ENCODE results near the gene DLG2.
"Not testable (repeated sequence)": the region's sequence is repeated elsewhere in the genome, so short reads cannot be mapped to it uniquely, and the experiment has no call there.

The DLG2 gene

DNA sequence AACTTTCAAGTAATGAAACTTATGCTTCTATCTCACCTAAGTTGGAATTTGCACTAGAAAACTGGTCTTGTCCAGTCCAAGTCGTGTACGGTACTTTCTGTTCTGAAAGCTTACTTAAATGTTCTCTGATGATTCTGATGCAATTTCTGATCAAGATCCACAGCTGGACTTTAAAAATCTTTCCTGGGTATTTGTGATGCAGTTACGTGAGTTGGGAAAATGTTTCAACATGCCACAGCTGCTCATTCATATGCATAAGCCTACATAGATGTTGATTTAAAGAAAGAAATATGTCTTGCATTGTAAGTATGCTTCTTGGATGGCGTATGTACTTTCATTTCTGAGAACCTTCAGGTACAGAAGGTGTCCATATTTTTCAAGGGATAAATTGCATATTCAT, 1847.3 kb downstream of the DLG2 start:
- DNase-seq (ENCODE audit: low spot score) = no peak

DNA sequence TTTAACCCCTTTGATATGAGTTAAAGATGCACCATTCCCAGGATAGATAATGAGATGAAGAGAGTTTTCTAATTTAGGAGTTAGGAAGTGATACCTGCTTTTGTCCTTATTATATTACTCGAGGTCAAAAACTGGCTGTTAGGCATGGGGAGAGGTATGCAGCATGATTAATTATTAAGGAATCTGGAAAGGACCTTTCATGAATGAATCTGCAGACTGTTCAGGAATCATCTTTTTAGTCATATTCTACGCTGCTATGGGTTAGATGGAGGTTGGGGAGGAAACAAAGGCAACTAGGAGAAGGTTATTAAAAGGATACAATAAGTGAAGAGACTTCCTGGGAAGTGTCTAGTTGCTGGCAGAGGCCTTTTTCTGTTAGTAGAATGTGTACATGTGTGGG, 1848.5 kb downstream of the DLG2 start:
- no peak for DNase-seq (ENCODE audit: low spot score)

DNA sequence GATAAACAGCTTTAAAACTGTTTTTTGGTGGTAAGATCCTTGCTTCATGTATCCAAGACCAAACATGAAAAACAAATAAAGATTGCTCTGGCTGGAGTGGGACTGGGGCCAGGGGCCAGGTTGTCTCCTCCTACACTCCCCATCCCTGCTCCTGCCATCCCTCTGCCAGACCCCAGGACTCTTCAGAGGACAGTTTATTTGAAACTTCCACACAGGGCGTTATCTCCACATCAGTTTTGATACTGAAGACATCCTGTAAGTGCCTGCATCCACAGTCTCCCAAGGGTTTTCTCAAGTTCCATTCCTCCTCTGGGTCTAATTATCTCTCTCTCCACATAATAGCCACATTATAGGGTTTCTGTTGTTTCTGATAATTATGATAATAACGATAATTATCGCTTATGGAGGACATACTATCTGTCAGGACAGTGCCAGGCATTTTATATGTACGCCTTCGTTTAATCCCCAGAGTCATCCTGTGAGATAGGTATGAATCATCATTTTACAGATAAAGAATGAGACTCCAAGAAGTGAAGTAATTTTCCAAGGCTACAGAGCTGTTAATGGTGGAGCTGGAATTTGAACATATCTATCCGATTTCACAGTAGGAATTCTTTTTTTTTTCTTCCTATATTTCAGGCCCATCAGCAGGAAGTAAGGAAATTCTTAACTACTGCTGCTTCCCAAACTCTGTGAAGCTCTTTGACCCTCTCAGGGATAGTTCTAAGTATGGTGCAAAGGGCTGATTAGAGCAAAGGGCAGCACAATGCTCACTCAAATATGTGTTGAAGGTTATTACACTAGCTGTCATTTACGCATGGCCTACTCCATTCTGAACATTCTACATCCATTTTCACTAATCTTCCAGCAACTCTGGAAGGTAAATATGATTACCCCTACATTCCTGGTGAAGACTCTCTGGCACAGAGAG, 1852.9 kb downstream of the DLG2 start:
- DNase-seq (ENCODE audit: low spot score) = no peak

DNA sequence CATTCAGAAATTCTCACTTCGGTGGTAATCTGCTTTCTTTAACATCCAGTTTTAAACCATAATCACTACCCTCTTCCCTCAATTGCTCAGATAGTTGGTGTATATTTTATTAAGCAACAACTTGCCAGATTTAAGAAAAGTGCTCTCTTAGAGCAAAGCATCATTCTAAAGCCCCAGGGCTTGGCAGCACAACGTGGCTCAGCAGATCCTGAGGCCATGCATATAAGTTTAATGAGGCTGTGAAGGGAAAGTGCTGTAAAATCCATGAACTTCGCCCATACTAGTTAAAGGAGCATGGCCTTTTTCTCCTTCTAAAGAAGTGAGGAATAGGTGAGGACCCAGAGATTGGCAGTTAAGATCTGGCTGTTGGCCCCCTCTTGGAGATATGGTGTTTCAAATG, 1858.7 kb downstream of the DLG2 start:
- no peak for DNase-seq (ENCODE audit: low spot score)

DNA sequence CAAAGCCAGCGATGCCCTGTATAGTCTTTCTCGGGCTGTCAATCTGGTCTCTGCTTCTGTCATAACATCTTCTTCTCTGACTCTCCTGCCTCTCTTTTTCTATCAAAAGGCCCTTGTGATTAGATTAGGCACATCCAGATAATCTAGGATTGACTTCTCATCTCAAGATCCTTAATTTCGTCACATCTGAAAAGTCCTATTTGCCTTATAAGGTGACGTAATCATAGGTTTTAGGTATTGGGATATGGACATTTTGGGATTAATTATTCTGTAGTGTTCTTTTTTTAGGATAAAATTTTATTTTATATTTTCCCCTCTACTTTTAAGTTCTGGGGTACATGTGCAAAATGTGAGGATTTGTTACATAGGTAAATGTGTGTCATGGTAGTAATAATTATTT, 1860.2 kb downstream of the DLG2 start:
- DNase-seq (ENCODE audit: low spot score) = no peak

DNA sequence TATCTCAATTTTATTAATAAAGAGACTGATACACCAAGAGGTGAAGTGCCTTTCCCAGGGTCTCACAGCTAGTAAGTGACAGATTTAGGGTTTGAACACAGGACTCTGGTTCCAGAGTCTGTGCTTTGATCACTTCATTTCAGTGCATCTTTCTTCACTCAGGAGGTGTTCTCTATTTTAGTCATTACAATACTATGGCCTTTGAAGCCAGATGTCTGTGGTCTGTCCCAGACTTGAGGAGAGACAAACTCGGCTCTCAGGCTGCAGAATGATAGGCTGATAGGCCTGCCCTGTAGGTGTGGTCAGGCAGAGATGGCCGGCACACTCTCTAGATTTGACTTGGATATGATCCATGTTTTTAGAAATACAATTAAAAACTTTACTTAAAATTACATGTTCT, 1862.5 kb downstream of the DLG2 start:
- DNase-seq (ENCODE audit: low spot score) = no peak

DNA sequence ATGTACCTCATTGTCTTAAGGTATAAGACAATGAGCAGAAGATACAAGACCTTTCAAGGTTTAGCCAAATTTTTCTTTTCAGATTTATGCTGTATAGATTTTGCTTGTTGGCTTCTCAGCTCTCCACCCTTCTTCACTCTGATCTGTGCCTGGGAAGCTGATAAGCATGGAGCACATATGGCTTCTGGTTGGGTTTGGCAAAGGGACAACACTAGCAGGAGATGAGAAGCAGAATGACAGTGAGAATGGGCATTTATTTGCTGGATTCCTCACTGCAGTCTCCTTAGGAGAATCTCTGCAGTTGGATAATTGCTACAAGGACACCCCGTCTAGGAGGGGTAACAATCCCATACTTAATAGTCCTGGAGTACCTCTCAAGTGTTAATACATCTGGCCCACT, 1866.2 kb downstream of the DLG2 start:
- DNase-seq (ENCODE audit: low spot score) = no peak

DNA sequence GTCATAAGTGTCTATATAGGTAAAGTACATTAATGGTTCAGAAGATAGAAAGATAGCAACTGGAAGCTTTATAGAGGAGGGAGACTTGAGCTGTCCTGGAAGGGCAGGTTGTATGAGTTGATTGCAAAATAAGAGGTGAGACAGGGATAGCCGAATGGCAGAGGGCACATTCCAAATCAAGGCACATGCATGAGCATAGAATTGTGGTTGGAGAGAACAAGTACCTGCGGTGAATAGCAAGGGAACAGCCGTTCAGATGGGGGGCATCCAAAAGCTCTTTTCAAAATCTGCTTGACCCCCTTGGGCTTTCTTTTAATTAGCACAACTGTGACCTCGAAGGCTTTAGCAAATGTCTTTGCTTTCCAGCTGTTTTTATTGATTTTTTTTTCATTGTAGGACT, 1868.0 kb downstream of the DLG2 start:
- no peak for DNase-seq (ENCODE audit: low spot score)

DNA sequence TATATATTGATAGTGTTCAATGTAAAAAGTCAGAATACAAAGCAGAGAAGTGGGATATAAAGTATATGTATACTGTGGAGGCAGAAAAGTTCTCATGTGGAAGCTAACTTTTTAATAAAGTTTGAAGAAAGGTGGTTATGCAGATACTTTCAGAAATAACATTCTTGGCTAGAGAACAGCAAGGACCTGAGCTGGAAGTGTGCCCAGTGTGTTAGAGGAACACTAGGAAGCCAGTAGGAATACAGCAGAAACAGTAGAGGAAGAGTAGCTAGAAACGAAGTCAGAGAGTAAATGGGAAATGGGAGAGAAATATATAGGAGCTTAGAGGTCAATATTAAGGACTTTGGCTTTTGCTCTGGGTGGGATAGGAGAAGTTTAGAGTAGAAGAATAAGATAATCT, 1876.1 kb downstream of the DLG2 start:
- DNase-seq (ENCODE audit: low spot score) = no peak

DNA sequence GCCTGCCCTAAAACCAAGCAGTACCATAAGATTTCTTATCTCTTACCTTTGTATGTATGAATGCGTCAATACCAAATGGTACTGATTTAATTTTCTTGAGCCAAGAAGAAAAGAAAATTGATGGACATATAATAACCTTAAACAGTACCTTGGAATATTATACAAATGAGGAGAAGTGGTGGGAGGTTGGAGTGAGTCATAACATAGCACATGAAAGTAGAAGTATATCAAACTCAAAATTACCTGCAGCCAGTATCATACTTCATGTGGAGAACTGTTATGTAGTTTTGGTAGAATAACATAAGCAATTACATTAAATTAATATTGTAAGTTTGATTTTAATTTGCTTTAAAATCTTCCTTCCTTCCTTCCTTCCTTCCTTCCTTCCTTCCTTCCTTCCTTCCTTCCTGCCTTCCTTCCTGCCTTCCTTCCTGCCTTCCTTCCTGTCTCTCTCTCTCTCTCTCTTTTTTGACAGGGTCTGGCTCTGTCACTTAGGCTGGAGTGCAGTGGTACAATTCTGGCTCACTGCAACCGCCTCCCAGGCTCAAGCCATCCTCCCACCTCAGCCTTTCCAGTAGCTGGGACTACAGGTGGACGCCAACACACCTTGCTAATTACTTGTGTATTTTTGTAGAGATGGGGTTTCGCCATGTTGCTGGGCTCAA, 1880.1 kb downstream of the DLG2 start:
- DNase-seq (ENCODE audit: low spot score) = no peak

DNA sequence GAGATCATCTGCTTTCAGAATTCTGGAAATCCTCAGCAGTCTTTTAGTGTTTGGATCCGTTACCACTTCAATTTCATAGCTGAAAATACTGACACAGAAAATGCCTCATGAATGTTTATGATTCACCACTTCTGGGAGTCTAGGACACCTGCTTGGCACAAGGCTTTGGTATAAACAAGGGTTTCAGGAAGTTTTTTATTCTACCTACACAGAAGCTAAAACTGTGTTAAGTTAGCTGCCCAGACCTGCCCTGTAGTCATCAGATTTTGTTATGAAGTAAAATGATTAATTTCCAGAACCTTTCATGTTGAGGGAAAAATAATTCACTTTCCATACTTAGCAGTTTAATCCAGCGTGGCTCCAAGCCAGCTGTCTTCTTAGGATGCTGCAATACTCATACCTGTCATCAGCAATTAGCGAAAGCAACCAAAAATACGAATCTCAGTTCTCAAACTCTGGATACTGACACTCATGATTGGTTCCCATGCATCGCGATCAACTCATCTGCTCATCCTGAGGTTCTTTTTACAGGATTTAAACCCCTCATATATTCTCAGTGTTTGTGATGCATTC, 1882.4 kb downstream of the DLG2 start:
- DNase-seq (ENCODE audit: low spot score) = no peak

DNA sequence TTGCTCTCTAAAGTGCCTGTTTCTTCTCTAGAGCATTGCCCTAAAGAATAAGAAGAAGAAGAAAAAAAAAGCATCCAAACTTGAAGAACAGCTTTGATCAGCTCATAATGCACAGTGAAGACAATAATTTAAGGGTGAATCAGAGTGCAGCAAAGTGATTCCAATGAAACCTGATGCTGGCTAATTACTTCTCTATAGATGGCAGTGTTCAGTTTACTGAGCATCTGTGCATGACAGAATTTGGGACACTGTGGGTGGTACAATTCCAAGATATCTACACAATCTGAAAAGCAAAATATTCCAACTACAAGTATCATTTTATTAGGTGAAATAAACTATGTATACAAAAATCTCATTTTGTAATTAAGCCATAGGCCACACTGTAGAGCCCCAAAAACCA, 1890.5 kb downstream of the DLG2 start:
- DNase-seq (ENCODE audit: low spot score) = no peak

DNA sequence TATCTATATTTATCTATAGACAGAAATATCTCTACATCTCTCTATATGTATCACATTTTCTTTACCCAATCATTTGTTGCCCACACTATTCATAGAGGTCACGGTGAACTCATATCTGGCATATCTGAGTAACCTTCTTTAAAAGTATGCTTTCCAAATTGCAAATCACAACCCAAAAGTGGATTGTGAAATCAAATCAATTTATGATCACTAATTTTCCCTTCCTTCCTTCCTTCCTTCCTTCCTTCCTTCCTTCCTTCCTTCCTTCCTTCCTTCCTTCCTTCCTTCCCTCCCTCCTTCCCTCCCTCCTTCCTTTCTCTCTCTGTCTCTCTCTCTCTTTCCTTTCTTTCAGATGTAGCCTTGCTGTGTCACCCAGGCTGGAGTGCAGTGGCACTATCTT, 1893.0 kb downstream of the DLG2 start:
- DNase-seq (ENCODE audit: low spot score) = no peak

DNA sequence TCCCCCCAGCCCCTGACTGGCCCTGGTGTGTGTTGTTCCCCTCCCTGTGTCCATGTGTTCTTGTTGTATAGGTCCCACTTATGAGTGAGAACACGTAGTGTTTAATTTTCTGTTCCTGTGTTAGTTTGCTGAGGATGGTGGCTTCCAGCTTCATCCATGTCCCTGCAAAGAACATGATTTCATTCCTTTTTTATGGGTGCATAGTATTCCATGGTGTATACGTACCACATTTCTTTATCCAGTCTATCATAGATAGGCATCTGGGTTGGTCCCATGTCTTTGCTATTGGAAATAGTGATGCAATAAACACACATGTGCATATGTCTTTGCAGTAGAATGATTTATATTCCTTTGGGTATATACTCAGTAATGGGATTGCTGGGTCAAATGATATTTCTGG, 1895.9 kb downstream of the DLG2 start:
- DNase-seq (ENCODE audit: low spot score) = not testable (repeated sequence)

DNA sequence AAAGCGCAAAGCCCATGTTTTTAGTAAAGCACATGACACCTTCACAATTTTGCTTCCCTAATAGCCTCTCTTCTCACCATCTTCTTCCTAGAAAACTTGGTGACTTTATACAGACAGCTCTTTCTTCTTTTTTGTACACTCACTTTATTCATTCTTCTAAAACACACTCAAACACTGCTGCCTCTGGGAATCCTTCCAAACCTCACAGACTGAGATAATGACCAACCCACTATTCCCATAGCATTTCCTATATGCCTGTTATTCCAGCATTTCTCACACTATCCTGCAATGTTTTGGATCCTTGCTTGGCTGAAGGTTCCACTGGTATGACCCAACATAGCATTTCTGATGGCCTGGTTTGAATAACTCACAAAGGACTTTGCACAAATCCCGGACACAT, 1898.9 kb downstream of the DLG2 start:
- no peak for DNase-seq (ENCODE audit: low spot score)

DNA sequence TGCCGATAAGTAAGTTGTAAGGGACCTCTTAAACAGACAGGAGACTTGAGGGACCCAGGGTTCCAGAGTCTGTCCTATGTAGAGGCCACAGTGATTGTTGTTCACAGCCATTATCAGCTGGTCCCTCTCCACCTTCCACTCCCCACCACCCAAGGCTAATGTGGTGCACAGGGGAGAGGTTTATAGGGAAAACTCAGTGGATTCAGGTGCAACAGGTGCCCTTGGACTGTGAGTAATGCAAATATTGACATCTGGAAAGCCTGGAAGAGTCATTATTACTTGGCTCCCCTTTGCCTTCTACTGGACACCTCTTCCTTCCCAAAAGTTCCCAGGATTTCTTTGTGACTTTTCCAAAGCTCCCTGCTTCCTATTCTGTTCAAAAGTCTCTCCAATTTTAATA, 1899.9 kb downstream of the DLG2 start:
- no peak for DNase-seq (ENCODE audit: low spot score)

DNA sequence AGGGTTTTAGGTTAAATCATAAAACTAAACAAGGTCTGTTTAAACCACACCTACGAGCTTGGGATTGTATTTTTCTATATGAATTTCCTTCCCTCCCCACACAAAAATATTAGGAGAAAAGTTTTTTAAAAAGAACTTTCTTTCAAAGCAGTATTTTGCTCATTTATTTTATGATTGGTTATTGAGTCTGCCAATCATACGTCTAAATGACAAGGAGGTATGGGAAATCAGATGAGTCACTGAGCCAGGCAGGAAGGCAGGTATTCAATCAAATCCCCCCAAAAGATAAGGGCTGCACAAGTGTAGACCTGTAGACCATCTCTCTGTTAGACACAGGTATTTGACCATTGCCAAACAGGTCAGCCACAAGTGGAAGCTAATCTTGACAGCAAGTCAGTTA, 1900.8 kb downstream of the DLG2 start:
- no peak for DNase-seq (ENCODE audit: low spot score)

DNA sequence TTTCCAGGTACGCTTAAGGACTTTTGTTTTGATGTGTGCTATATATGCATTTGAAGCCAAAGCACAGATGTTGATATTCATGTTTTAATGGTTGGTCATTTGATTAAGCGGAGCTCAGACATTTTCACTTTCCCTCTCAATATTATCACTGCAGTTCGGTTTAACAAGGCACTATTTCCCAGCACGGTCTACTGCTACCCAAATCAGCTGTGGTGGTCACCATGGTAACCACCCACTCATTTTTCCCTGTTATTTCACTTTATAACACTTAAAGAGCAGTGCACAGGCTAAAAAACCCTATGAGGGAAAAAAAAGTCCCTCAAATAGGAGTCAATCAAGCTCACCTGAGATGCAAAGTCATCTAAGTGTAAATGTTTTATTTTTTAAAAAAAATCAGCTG, 1901.4 kb downstream of the DLG2 start:
- no peak for DNase-seq (ENCODE audit: low spot score)

DNA sequence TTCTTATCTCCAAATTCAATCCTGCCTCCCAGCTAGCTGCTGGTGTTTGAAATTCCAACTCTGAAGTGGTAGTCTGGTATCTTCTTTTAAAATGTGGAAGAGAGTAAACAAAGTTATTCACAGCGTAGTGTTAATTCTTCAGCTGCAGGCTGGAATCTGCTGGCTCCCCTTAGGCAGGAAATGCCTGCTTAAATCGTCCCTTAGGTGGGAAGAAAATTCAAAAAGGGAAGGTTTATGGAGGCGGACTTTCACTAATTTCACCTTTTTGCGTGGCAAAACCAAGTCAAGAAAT, 1901.9 kb downstream of the DLG2 start:
- no peak for DNase-seq (ENCODE audit: low spot score)

DNA sequence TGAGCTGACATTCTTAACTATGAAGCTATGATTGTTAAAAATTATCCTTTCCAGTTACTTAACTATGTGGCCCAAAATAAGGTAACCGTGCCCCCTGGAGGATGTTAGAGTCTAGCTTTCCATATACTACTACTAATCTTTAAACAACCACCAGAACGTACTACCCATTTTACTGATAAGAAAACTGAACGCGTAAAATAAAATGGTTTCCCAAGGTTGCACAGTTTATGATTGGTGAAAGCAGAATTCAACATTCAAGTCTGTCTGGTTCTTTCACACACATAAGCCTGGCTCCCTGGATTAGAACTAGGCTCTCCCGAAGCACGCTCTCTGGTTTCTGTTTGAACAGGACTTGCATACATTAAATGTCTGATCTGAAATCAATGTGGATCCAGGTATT, 1903.1 kb downstream of the DLG2 start:
- DNase-seq (ENCODE audit: low spot score) = peak; percentile 11

DNA sequence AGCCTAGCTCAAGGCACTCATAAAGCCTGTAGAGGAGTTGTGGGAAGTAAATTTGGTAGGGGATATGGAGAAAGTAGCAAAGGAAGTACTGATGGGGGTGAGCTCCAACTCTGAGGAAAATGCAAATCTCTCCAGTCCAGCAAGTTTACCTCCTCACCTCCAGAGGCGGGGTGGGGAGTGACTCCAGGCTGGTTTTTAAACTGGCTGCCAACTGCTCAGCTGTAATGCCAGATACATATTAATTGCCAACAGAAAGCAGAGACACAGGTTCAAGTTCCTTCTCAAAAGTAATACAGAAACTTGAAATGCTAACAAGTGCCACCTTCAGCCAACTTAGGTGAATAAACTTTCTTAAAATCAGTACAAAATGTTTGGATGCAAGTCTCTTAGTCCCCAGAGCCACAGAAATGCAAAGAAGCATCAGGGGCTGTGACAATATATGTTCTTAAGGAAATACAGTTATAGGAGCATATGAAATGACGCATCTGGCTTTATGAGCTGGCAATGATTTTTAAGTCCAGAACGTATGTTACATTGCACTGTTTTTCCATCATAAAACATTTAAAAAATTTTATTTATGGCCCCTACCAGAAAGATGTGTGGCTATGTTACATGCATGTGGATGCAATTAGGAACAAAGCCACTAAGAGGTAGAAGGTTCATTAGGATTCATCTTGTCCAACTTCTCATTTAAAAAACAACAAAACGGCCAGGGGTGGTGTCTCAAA, 1904.6 kb downstream of the DLG2 start:
- no peak for DNase-seq (ENCODE audit: low spot score)

DNA sequence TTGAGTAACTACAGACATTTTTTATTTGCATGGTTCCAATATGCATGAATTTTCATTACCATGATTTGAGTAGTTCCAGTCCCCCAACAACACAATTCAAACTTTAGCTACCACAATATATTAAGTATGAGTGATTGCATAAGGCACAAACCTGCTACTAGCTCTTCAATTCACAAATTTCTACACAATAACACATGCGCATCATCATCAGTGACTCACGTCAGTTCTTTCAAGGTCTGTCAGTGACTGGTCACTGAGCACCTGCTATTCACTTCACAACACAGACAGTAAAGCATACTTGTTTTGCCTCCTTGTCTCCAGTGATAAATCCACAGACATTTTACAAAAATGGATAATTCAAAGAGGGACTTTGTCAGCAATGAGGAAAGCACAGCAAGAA, 1905.9 kb downstream of the DLG2 start:
- DNase-seq (ENCODE audit: low spot score) = peak; percentile 3

DNA sequence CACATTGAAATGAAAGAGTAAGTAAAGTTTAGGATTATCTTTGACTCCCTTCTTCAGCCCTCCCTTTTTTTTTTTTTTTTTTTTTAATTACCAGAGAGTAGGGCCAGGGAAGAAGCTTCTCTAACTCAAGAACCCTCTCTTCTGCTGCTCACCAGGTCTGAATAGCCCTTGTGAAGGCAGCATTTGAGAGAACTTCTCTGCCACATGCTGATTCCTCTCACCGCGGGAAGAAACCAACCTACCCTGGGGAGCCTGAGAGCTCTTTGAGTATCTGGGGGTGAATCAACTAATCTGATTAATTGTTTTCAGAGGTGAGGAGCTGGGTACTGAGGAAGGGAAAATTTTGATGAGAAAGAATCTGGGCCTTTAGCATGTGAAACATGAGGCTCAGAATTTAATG, 1906.5 kb downstream of the DLG2 start:
- no peak for DNase-seq (ENCODE audit: low spot score)
